IMR-90 (cell line): ENCODE results near the gene LILRA1. TPM values are rescaled to one million over a fixed set of nuclear protein-coding genes. Genes with fewer than 3 reads are reported as not detected.
"Not testable (repeated sequence)": the region's sequence is repeated elsewhere in the genome, so short reads cannot be mapped to it uniquely, and the experiment has no call there.

ENCODE experiments used
- ATAC-seq: fragments of 200-7000 bp; cut with Tn5 transposase; 2 replicates; pipeline ENCODE4 v1.9.1; 2020; ENCODE audit warnings: low read depth, mild to moderate bottlenecking, moderate library complexity
- BruUV-seq: library from RNA; stranded (reverse); fragments of 400-500 nt; replicated peaks from 2 replicates; lab custom pipeline; 2021; lab: Mats Ljungman, UMichigan
- CTCF ChIA-PET: fragments of 300-600 bp; formaldehyde crosslinking; extraction: SDS; loops from one replicate; lab custom pipeline; 2021; ENCODE audit warnings: antibody characterized with exemption; lab: Yijun Ruan, JAX
- POLR2A ChIA-PET: fragments of 300-600 bp; sonication (Branson Sonifier 250); formaldehyde crosslinking; loops from one replicate; lab custom pipeline; 2022; ENCODE audit warnings: antibody characterized with exemption; ENCODE audit not compliant: unreplicated experiment; lab: Charles Lee
- DNase-seq: peaks from one replicate; pipeline ENCODE4 v3.0.0; 2013
- H2AFZ ChIP-seq: replicated peaks from 2 replicates; pipeline ENCODE3; 2013; ENCODE audit warnings: low read length, mild to moderate bottlenecking; ENCODE audit not compliant: poor library complexity
- H2AK5ac ChIP-seq: 2 replicates; pipeline ENCODE4 v1.6.1; 2013; ENCODE audit warnings: low read depth, low read length, inconsistent platforms
- H2AK9ac ChIP-seq: replicated peaks from 2 replicates; pipeline ENCODE3; 2013; ENCODE audit warnings: mild to moderate bottlenecking, low read depth, low read length, moderate library complexity; ENCODE audit not compliant: poor library complexity
- H2BK120ac ChIP-seq: 2 replicates; pipeline ENCODE4 v1.6.1; 2013; ENCODE audit warnings: low read depth, low read length, inconsistent platforms
- H2BK15ac ChIP-seq: 3 replicates; pipeline ENCODE4 v1.6.1; 2013; ENCODE audit warnings: low read depth, low read length, inconsistent platforms
- H2BK20ac ChIP-seq: 2 replicates; pipeline ENCODE4 v1.6.1; 2013; ENCODE audit warnings: low read depth, mild to moderate bottlenecking, inconsistent platforms, low read length, moderate library complexity
- H2BK5ac ChIP-seq: 2 replicates; pipeline ENCODE4 v1.6.1; 2013; ENCODE audit warnings: mild to moderate bottlenecking, low read depth, low read length, inconsistent platforms; ENCODE audit not compliant: poor library complexity, severe bottlenecking
- H3K14ac ChIP-seq: replicated peaks from 2 replicates; pipeline ENCODE4 v1.6.1; 2013; ENCODE audit warnings: low read depth, low read length, inconsistent platforms
- H3K18ac ChIP-seq: 2 replicates; pipeline ENCODE4 v1.6.1; 2013; ENCODE audit warnings: low read depth, low read length, control low read depth
- H3K23ac ChIP-seq: 2 replicates; pipeline ENCODE4 v1.6.1; 2013; ENCODE audit warnings: low read depth, low read length, inconsistent platforms
- H3K27ac ChIP-seq: 2 replicates; pipeline ENCODE4 v1.5.1; 2013; ENCODE audit warnings: mild to moderate bottlenecking, control low read depth, low read length; ENCODE audit not compliant: insufficient read depth
- H3K27me3 ChIP-seq: 2 replicates; pipeline ENCODE4 v1.6.1; 2013; ENCODE audit warnings: low read length; ENCODE audit not compliant: control insufficient read depth, insufficient read depth
- H3K36me3 ChIP-seq: 2 replicates; pipeline ENCODE4 v1.6.1; 2013; ENCODE audit warnings: low read length, mixed read lengths; ENCODE audit not compliant: control insufficient read depth, insufficient read depth
- H3K4ac ChIP-seq: 2 replicates; pipeline ENCODE4 v1.6.1; 2013; ENCODE audit warnings: low read depth, low read length, inconsistent platforms
- H3K4me1 ChIP-seq: 2 replicates; pipeline ENCODE4 v1.6.1; 2013; ENCODE audit warnings: low read length, mixed read lengths; ENCODE audit not compliant: control insufficient read depth, insufficient read depth
- H3K4me2 ChIP-seq: 2 replicates; pipeline ENCODE4 v1.6.1; 2013; ENCODE audit warnings: low read depth, mild to moderate bottlenecking, control low read depth, low read length, moderate library complexity
- H3K4me3 ChIP-seq: 2 replicates; pipeline ENCODE4 v1.5.1; 2013; ENCODE audit warnings: low read depth, mild to moderate bottlenecking, control low read depth, low read length, moderate library complexity; ENCODE audit not compliant: insufficient read depth
- H3K56ac ChIP-seq: 2 replicates; pipeline ENCODE4 v1.6.1; 2013; ENCODE audit warnings: low read length, inconsistent platforms; ENCODE audit not compliant: insufficient read depth; ENCODE audit errors: extremely low read depth
- H3K79me1 ChIP-seq, 2 experiments: 2 replicates each; pipeline ENCODE4 v1.6.1; 2013; ENCODE audit warnings: low read length in 2 of 2, inconsistent platforms in 1 of 2, low read depth in 1 of 2
- H3K9ac ChIP-seq: 2 replicates; pipeline ENCODE4 v1.6.1; 2013; ENCODE audit warnings: low read depth, low read length, control low read depth
- H3K9me1 ChIP-seq: 2 replicates; pipeline ENCODE4 v1.6.1; 2013; ENCODE audit warnings: low read length, inconsistent platforms; ENCODE audit not compliant: insufficient read depth
- H3K9me3 ChIP-seq: 2 replicates; pipeline ENCODE4 v1.6.1; 2013; ENCODE audit warnings: low read length; ENCODE audit not compliant: control insufficient read depth, insufficient read depth
- H4K20me1 ChIP-seq: 2 replicates; pipeline ENCODE4 v1.6.1; 2013; ENCODE audit warnings: low read length, inconsistent platforms; ENCODE audit not compliant: insufficient read depth
- H4K5ac ChIP-seq: 2 replicates; pipeline ENCODE4 v1.6.1; 2013; ENCODE audit warnings: mild to moderate bottlenecking, low read depth, low read length, control low read depth
- H4K8ac ChIP-seq, 2 experiments: 2 replicates each; pipeline ENCODE4 v1.6.1; 2013; ENCODE audit warnings: low read depth in 2 of 2, low read length in 2 of 2, control low read depth in 1 of 2, inconsistent platforms in 1 of 2
- H4K91ac ChIP-seq: 2 replicates; pipeline ENCODE4 v1.6.1; 2013; ENCODE audit warnings: low read depth, low read length, inconsistent platforms; ENCODE audit not compliant: insufficient read depth
- WGBS, 2 experiments: methylation state at CpG; one replicate each; pipeline versions ENCODE4 v1.1.5 to v1.1.7; 2013; ENCODE audit warnings: missing lambda C conversion rate in 2 of 2; ENCODE audit not compliant: insufficient read length in 1 of 2; ENCODE audit errors: extremely low coverage in 2 of 2; 5-methylcytosine and 5-hydroxymethylcytosine counted together
- dilution Hi-C: fragments of 300-500 bp; cut with HindIII; formaldehyde crosslinking; loops from one replicate; pipeline ENCODE4 v1.14.3; 2018; ENCODE audit warnings: low sequenced_read_pairs; ENCODE audit not compliant: unreplicated experiment
- in situ Hi-C: fragments of 300-500 bp; cut with MboI; formaldehyde crosslinking; loops from 3 replicates; pipeline ENCODE4 v1.14.3; 2019; ENCODE audit warnings: low sequenced_read_pairs, inconsistent platforms, mixed read lengths
- intact Hi-C: fragments of 100-400 bp; cut with micrococcal nuclease; formaldehyde crosslinking; loops from 2 replicates; pipeline ENCODE4 v1.10.0; 2022
- polyA plus RNA-seq, 3 experiments: library from polyadenylated mRNA; depleted of rRNA; stranded (reverse); fragments of >200 nt; gene quantifications; 2 replicates each; pipeline ENCODE4 v1.2.3, GENCODE V29; 2012; ENCODE audit warnings: low replicate concordance in 1 of 3
- total RNA-seq: library from RNA; depleted of rRNA; stranded (reverse); fragments of >200 nt; gene quantifications from 2 replicates; pipeline ENCODE4 v1.2.3, GENCODE V29; 2012
- TF ChIP-seq, protein P1 (sequence below): fragments of 150-350 bp; IDR thresholded peaks from 2 replicates; pipeline ENCODE4 v1.6.1; 2017; ENCODE audit warnings: mild to moderate bottlenecking, antibody characterized with exemption, low read length, low read depth
- TF ChIP-seq, protein P2 (sequence below): conservative IDR thresholded peaks from 2 replicates; pipeline ENCODE4 v1.5.1; 2012; ENCODE audit warnings: mild to moderate bottlenecking, low read depth, low read length, improper control_type of control experiment

Gene LILRA1
- total and polyA plus RNA-seq, 2 of the 4 experiments (the other 2 are of a cell fraction): not detected

DNA sequence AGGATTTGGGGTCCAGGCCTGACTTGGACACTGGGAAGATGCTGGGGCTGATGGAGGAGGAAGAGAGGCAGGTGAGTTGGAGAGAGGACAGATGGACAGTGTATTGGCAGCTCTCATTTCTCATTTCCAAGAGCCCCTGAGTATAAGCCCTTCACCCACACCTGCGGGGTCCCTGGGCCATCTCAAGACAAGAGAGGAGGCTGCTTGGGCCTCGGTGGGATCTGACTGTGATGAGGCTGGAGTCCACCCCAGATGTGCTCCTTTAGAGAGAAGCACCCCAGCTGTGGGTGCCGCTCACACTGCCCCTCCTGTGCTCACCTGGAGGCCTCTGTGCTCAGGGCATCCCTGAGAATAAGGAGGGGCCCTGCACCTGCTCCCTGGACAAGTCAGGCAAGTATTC, 16.1 kb upstream of the LILRA1 start:
- Histone ChIP-seq H4K8ac (no peak overlapping the region), H4K5ac (no peak overlapping the region), H2BK15ac (no peak overlapping the region), H4K20me1 (no peaks in the 10 kb centered on the region), H3K9me1 (no peaks in the 10 kb centered on the region), H3K27ac (no peak overlapping the region), H3K9me3 (peaks cover 27% of the 10 kb centered on the region), H2BK5ac (no peak overlapping the region), H3K4me3 (no peak overlapping the region), H3K9ac (no peak overlapping the region), H3K4ac (no peak overlapping the region), H4K91ac (no peak overlapping the region), H3K23ac (no peak overlapping the region), H3K4me1 (no peaks in the 10 kb centered on the region), H2AFZ (no peak overlapping the region), H3K27me3 (no peaks in the 10 kb centered on the region), H3K4me2 (no peak overlapping the region), H2AK9ac (no peak overlapping the region), H2BK20ac (no peak overlapping the region), H2AK5ac (no peak overlapping the region), H3K14ac (no peak overlapping the region), H3K56ac (no peak overlapping the region), H3K18ac (no peak overlapping the region), H3K36me3 (no peaks in the 10 kb centered on the region), H3K79me1 (no peaks in the 10 kb centered on the region), H2BK120ac (no peak overlapping the region)
- no peak for DNase-seq
- CTCF ChIA-PET: no interaction called here
- POLR2A ChIA-PET: no interaction called here
- intact Hi-C loops (no loop called here), dilution Hi-C loops (no loop called here), in situ Hi-C loops (loop anchor here (5.0 kb wide), 1 partner anchor 280 kb away; no protein-coding TSS in a partner anchor)
- WGBS, 2 experiments: no CpG with 5 or more reads among the region's 3 CpGs
- no TSS peak for BruUV-seq
- TF ChIP-seq, protein P1, sequence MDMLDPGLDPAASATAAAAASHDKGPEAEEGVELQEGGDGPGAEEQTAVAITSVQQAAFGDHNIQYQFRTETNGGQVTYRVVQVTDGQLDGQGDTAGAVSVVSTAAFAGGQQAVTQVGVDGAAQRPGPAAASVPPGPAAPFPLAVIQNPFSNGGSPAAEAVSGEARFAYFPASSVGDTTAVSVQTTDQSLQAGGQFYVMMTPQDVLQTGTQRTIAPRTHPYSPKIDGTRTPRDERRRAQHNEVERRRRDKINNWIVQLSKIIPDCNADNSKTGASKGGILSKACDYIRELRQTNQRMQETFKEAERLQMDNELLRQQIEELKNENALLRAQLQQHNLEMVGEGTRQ: no peak
- TF ChIP-seq, protein P2, sequence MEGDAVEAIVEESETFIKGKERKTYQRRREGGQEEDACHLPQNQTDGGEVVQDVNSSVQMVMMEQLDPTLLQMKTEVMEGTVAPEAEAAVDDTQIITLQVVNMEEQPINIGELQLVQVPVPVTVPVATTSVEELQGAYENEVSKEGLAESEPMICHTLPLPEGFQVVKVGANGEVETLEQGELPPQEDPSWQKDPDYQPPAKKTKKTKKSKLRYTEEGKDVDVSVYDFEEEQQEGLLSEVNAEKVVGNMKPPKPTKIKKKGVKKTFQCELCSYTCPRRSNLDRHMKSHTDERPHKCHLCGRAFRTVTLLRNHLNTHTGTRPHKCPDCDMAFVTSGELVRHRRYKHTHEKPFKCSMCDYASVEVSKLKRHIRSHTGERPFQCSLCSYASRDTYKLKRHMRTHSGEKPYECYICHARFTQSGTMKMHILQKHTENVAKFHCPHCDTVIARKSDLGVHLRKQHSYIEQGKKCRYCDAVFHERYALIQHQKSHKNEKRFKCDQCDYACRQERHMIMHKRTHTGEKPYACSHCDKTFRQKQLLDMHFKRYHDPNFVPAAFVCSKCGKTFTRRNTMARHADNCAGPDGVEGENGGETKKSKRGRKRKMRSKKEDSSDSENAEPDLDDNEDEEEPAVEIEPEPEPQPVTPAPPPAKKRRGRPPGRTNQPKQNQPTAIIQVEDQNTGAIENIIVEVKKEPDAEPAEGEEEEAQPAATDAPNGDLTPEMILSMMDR: no peak
- no peak for ATAC-seq

DNA sequence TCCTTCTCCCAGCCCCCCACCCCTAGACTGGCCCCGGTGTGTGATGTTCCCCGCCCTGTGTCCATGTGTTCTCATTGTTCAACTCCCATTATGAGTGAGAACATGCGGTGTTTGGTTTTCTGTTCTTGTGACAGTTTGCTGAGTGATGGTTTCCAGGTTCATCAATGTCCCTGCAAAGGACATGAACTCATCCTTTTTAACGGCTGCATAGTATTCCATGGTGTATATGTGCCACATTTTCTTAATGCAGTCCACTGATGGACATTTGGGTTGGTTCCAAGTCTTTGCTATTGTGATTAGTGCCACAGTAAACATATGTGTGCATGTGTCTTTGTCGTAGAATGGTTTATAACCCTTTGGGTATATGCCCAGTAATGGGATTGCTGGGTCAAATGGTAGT, 15.2 kb upstream of the LILRA1 start:
- dilution Hi-C loops, ATAC-seq, H2AK9ac ChIP-seq, H3K9me1 ChIP-seq, POLR2A ChIA-PET, H4K91ac ChIP-seq, H3K4me2 ChIP-seq, H3K36me3 ChIP-seq, H3K27me3 ChIP-seq, H3K27ac ChIP-seq, H2BK5ac ChIP-seq, H3K4ac ChIP-seq, H4K5ac ChIP-seq, BruUV-seq, H3K9ac ChIP-seq, H2AFZ ChIP-seq, H3K18ac ChIP-seq, H3K56ac ChIP-seq, H3K14ac ChIP-seq, H2BK120ac ChIP-seq, H2BK15ac ChIP-seq, H3K79me1 ChIP-seq, H2BK20ac ChIP-seq, DNase-seq, CTCF ChIA-PET, H3K23ac ChIP-seq, intact Hi-C loops, H2AK5ac ChIP-seq, H4K20me1 ChIP-seq, H4K8ac ChIP-seq, H3K4me1 ChIP-seq, H3K4me3 ChIP-seq: not testable (repeated sequence)
- 40% methylated on average over 1 of the region's 5 CpGs; no CpG with 5 or more reads in 1 of the 2 experiments for WGBS, 2 experiments
- in situ Hi-C loops: loop anchor here (5.0 kb wide), 1 partner anchor 281 kb away; no protein-coding TSS in a partner anchor
- H3K9me3 ChIP-seq: peaks cover 22% of the 10 kb centered on the region
